AG04450 (cell line): ENCODE data around the gene NFATC2. TPM values are rescaled to one million over a fixed set of nuclear protein-coding genes. Genes with fewer than 3 reads are reported as not detected.

Source experiments
- CTCF ChIA-PET: fragments of 300-600, 350-600 bp; formaldehyde crosslinking; extraction: SDS; loops from one replicate; lab custom pipeline; 2022; ENCODE audit warnings: antibody characterized with exemption, inconsistent platforms; lab: Charles Lee
- POLR2A ChIA-PET: fragments of 350-600 bp; formaldehyde crosslinking; extraction: SDS; loops from one replicate; lab custom pipeline; 2021; ENCODE audit warnings: antibody characterized with exemption, inconsistent platforms; lab: Yijun Ruan, JAX
- DNase-seq: peaks from one replicate; pipeline ENCODE4 v3.0.0-alpha.2; 2011; ENCODE audit warnings: low read depth, low spot score
- H3K27ac ChIP-seq: one replicate; pipeline ENCODE4 v1.5.1; 2012; ENCODE audit warnings: low read depth, low read length, control low read depth
- H3K27me3 ChIP-seq: one replicate; pipeline ENCODE4 v1.6.0; 2012; ENCODE audit warnings: low read length; ENCODE audit not compliant: control insufficient read depth, insufficient read depth
- H3K4me3 ChIP-seq: 2 replicates; pipeline ENCODE4 v1.5.1; 2011; ENCODE audit warnings: mild to moderate bottlenecking, low read depth, low read length, control low read depth
- H3K9me3 ChIP-seq: 2 replicates; pipeline ENCODE4 v1.5.1; 2012; ENCODE audit warnings: low read length; ENCODE audit not compliant: control insufficient read depth, insufficient read depth
- polyA plus RNA-seq: library from polyadenylated mRNA; depleted of rRNA; stranded (reverse); fragments of >200 nt; gene quantifications from 2 replicates; pipeline ENCODE4 v1.2.3, GENCODE V29; 2011
- TF ChIP-seq, protein P1 (sequence below): IDR thresholded peaks from 2 replicates; pipeline ENCODE4 v1.5.1; 2011; ENCODE audit warnings: low read depth, low read length, control low read depth, inconsistent platforms

The NFATC2 gene
- polyA plus RNA-seq, 1 experiment = 0.07 TPM

DNA sequence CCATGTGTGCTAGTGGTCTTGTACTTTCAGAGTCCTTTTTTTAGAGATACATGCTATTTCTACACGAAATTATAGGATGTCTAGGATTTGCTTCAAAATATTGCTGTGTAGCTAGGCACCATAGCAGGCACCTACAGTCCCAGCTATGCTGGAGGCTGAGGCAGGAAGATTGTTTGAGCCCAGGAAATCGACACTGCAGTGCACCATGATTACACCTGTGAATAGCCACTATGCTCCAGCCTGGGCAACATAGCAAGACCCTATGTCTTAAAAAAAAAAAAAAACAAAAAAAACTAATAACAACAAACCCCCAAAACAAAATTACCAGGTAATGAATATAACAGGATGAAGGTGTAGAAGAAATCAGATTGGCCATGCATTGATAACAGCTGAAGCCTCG lies 121.7 kb downstream of the NFATC2 start:
- TF ChIP-seq, protein P1, sequence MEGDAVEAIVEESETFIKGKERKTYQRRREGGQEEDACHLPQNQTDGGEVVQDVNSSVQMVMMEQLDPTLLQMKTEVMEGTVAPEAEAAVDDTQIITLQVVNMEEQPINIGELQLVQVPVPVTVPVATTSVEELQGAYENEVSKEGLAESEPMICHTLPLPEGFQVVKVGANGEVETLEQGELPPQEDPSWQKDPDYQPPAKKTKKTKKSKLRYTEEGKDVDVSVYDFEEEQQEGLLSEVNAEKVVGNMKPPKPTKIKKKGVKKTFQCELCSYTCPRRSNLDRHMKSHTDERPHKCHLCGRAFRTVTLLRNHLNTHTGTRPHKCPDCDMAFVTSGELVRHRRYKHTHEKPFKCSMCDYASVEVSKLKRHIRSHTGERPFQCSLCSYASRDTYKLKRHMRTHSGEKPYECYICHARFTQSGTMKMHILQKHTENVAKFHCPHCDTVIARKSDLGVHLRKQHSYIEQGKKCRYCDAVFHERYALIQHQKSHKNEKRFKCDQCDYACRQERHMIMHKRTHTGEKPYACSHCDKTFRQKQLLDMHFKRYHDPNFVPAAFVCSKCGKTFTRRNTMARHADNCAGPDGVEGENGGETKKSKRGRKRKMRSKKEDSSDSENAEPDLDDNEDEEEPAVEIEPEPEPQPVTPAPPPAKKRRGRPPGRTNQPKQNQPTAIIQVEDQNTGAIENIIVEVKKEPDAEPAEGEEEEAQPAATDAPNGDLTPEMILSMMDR = no peak
- no peak overlapping the region for H3K27ac ChIP-seq
- peaks cover 2% of the 10 kb centered on the region for H3K27me3 ChIP-seq
- DNase-seq = no peak
- ChIA-PET CTCF (no interaction called here), POLR2A (interaction anchor here (0.7 kb wide), 1 partner anchor 401 kb away, joined by 4 read pairs; no protein-coding TSS in a partner anchor)
- no peaks in the 10 kb centered on the region for H3K9me3 ChIP-seq
- H3K4me3 ChIP-seq = no peak overlapping the region

DNA sequence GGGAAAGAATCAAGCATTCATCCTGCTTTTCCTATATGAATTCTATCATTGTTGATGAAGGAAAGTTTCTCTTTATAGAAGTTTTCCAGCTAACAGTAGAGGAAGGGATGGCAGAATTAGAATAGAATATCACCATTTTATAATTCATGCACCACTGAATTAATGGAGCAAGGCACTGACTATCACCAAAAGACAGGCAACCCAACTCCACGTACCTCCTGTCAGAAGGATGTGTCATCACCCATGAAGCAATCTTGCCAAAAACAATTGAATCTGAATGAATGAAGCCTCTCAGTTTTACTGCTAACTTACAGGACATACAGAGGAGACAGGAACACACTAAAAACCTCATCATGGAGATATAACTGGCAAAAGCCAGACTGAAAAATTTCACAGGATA lies 122.4 kb downstream of the NFATC2 start:
- Histone ChIP-seq H3K9me3 (no peaks in the 10 kb centered on the region), H3K4me3 (no peak overlapping the region), H3K27ac (no peak overlapping the region), H3K27me3 (peaks cover 2% of the 10 kb centered on the region)
- no peak for DNase-seq
- CTCF ChIA-PET = no interaction called here
- TF ChIP-seq, protein P1 = no peak
- POLR2A ChIA-PET = no interaction called here

DNA sequence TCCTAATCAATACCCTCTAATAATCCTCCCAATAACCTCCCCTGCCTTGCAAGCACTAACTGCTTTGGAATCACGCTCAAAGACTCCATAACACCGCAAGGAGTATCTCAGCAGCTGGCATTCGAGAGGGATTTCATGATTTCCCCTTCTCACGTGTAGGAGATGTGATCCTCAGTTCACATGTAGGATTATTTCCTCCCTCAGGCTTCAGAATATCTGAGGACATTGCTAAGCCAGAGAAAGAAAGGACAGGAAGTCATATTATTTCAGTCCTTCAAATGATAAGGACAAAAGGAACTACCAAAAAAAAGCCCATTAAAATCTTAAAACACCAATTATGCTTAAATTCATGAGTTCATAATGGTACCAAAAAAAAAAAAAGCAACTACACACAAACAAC lies 122.9 kb downstream of the NFATC2 start:
- POLR2A ChIA-PET = no interaction called here
- H3K9me3 ChIP-seq = no peaks in the 10 kb centered on the region
- CTCF ChIA-PET = no interaction called here
- no peak for DNase-seq
- H3K4me3 ChIP-seq = no peak overlapping the region
- H3K27ac ChIP-seq = no peak overlapping the region
- peaks cover 2% of the 10 kb centered on the region for H3K27me3 ChIP-seq
- TF ChIP-seq, protein P1 = no peak

DNA sequence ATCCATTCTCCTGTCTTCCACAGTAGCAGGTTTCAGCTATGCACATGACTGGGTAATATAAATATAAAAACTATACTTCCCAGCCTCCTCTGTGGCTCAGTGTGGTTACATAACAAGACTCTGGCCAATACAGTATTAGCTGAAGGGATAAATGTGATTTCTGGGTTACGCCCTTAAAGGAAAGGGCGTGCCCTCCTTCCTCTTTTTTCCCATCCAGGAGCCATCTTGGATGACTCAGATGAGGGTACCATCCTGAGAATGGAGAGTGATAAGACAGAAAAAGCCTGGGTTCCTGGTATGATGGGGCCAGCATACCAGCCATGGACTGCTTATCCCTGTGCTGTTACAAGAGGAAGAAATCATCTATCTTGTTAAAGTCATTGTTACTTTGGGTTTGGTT lies 123.3 kb downstream of the NFATC2 start:
- Histone ChIP-seq H3K9me3 (no peaks in the 10 kb centered on the region), H3K27me3 (peaks cover 2% of the 10 kb centered on the region), H3K4me3 (no peak overlapping the region), H3K27ac (no peak overlapping the region)
- TF ChIP-seq, protein P1 = no peak
- ChIA-PET POLR2A (no interaction called here), CTCF (interaction anchor here (0.6 to 1.0 kb wide), 3 partner anchors 9 to 176 kb away, joined by 3 to 4 read pairs (median 4); no protein-coding TSS in a partner anchor)
- DNase-seq = no peak

DNA sequence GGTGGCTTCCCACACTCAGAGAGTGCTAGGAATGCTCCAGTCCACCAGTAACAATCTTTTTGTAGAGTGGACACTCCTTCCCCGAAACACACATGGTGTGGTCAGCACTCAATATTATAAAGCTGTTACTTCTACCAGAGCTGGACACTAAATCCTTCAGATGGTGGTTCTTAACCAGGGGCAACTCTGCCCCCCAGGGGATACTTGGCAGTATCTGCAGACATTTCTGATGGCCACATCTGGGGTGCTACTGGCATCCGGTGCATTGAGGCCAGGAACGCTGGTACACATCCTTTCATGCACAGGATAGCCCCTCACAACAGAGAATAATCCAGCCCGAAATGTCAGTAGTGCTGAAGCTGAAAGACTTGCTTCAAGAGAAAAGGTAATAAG lies 124.4 kb downstream of the NFATC2 start:
- POLR2A ChIA-PET = no interaction called here
- TF ChIP-seq, protein P1 = no peak
- Histone ChIP-seq H3K27ac (no peak overlapping the region), H3K27me3 (peaks cover 2% of the 10 kb centered on the region), H3K4me3 (no peak overlapping the region), H3K9me3 (no peaks in the 10 kb centered on the region)
- CTCF ChIA-PET = interaction anchor here (0.6 to 1.6 kb wide), 4 partner anchors 10 to 177 kb away, joined by 3 to 7 read pairs (median 4); no protein-coding TSS in a partner anchor
- no peak for DNase-seq
